Renal pelvis (tissue), 12 donors: ENCODE measurements around the gene PCDHA7. TPM values are rescaled to one million over a fixed set of nuclear protein-coding genes. Genes with fewer than 3 reads are reported as not detected.
"Not testable (repeated sequence)": the region's sequence is repeated elsewhere in the genome, so short reads cannot be mapped to it uniquely, and the experiment has no call there.

Experiments
- DNase-seq: peaks from one replicate; pipeline ENCODE4 v3.0.0-alpha.2; 2013
- long read RNA-seq, 16 experiments: transcript quantifications; one replicate each; lab custom pipeline, GENCODE V29; 2026
- polyA plus RNA-seq, 3 donors: library from polyadenylated mRNA; unstranded; fragments of 120-200 nt; gene quantifications; one replicate each; pipeline ENCODE4 v1.2.1, GENCODE V29; 2013; ENCODE audit not compliant: insufficient read length in 3 of 3

The PCDHA7 gene, protein sequence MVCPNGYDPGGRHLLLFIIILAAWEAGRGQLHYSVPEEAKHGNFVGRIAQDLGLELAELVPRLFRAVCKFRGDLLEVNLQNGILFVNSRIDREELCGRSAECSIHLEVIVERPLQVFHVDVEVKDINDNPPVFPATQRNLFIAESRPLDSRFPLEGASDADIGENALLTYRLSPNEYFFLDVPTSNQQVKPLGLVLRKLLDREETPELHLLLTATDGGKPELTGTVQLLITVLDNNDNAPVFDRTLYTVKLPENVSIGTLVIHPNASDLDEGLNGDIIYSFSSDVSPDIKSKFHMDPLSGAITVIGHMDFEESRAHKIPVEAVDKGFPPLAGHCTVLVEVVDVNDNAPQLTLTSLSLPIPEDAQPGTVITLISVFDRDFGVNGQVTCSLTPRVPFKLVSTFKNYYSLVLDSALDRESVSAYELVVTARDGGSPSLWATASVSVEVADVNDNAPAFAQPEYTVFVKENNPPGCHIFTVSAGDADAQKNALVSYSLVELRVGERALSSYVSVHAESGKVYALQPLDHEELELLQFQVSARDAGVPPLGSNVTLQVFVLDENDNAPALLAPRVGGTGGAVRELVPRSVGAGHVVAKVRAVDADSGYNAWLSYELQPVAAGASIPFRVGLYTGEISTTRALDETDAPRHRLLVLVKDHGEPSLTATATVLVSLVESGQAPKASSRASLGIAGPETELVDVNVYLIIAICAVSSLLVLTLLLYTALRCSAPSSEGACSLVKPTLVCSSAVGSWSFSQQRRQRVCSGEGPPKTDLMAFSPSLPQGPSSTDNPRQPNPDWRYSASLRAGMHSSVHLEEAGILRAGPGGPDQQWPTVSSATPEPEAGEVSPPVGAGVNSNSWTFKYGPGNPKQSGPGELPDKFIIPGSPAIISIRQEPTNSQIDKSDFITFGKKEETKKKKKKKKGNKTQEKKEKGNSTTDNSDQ
- polyA plus RNA-seq, result under 1 TPM; 0.19 to 0.47 (median 0.34) TPM
- long read RNA-seq, donor 1, result 0 reads
- long read RNA-seq, donor 2, result 0 reads
- long read RNA-seq, donor 3, result 0 reads
- long read RNA-seq, donor 4, result 0 reads
- long read RNA-seq, donor 5, partial matches to known transcripts, result 0 of 1 reads
- long read RNA-seq, donor 5, other reads (novel, unspliced or antisense), result 0 of 1 reads
- long read RNA-seq, donor 6, result 0 reads
- long read RNA-seq, donor 7, partial matches to known transcripts, result 0 of 2 reads
- long read RNA-seq, donor 7, other reads (novel, unspliced or antisense), result 0 of 2 reads
- long read RNA-seq, donor 8, result 0 reads
- long read RNA-seq, donor 9, result 0 reads
- long read RNA-seq, donor 10, result 0 reads
- long read RNA-seq, donor 11, partial matches to known transcripts, result 0 of 1 reads
- long read RNA-seq, donor 11, other reads (novel, unspliced or antisense), result 0 of 1 reads
- long read RNA-seq, donor 12, result 0 reads
- long read RNA-seq, donor 13, result 0 reads
- long read RNA-seq, donor 14, result 0 reads
- long read RNA-seq, donor 15, result 0 reads
- long read RNA-seq, donor 16, result 0 reads

DNA sequence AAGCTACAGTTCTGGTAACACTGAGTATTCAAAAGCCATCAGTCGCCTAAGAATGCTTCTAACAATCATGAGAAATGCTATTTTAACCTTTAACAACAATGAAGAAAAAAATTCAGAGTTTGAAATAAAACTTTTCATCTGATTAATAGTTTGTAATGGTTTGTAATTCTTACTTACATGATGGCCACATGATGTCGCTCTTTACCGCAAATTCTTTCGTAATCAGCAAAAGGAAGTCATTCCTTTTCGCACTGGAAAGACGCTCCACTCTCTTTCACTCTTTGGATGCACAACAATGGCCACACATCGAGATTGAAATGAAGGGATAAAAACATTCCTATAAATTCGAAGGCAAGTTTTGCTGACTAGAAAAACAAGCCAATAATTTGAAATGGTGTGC, at the start of gene PCDHA7:
Gene PCDHA7, plus strand, starts transcription at position 277 of the 400 bp plus-strand sequence. Its CDS starts 115 bp downstream, at position 392.
- DNase-seq, result peak; percentile 2

DNA sequence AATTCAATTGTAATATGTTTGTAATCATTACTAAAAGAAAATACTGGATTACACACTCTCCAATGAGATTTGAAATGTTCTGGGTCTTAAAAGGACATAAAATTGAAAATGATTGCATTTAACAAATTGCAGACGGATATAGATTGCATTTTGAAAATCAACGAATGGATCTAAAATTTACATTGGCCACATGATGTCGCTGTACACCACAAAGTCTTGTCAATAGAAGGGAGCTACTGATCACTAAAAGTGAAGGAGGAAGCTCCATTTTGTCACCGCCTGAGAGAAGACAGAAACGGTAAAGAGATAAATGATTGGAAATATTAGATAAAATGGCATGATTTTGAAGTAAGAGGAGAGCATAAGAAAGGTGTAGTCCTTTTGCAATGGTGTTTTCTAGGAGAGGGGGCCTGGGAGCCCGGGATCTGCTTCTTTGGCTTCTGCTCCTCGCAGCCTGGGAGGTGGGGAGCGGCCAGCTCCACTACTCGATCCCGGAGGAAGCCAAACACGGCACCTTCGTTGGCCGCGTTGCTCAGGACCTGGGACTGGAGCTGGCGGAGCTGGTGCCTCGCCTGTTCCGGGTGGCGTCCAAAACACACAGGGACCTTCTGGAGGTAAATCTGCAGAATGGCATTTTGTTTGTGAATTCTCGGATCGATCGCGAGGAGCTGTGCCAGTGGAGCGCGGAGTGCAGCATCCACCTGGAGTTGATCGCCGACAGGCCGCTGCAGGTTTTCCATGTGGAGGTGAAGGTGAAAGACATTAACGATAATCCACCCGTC, 48.0 kb upstream of the PCDHA7 start, which contains the start of gene PCDHA1:
Gene PCDHA1, plus strand, starts transcription at position 236 of the 782 bp plus-strand sequence.
- DNase-seq, result no peak

DNA sequence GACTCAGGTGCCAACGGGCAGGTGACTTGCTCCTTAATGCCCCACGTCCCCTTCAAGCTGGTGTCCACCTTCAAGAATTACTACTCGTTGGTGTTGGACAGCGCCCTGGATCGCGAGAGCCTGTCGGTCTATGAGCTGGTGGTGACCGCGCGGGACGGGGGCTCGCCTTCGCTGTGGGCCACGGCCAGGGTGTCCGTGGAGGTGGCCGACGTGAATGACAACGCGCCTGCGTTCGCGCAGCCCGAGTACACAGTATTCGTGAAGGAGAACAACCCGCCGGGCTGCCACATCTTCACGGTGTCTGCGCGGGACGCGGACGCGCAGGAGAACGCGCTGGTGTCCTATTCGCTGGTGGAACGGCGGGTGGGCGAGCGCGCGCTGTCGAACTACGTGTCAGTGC, 46.6 kb upstream of the PCDHA7 start:
- DNase-seq, result not testable (repeated sequence)

DNA sequence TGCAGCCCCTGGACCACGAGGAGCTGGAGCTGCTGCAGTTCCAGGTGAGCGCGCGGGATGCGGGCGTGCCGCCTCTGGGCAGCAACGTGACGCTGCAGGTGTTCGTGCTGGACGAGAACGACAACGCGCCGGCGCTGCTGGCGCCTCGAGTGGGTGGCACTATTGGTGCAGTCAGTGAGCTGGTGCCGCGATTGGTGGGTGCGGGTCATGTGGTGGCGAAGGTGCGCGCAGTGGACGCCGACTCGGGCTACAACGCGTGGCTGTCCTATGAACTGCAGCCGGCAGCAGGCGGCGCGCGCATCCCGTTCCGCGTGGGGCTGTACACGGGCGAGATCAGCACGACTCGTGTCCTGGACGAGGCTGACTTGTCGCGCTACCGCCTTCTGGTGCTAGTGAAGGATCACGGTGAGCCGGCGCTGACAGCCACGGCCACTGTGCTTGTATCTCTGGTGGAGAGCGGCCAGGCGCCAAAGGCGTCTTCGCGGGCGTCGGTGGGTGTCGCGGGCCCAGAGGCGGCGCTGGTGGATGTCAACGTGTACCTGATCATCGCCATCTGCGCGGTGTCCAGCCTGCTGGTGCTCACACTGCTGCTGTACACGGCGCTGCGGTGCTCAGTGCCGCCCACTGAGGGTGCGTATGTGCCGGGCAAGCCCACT, 46.1 kb upstream of the PCDHA7 start:
- DNase-seq, result not testable (repeated sequence)

DNA sequence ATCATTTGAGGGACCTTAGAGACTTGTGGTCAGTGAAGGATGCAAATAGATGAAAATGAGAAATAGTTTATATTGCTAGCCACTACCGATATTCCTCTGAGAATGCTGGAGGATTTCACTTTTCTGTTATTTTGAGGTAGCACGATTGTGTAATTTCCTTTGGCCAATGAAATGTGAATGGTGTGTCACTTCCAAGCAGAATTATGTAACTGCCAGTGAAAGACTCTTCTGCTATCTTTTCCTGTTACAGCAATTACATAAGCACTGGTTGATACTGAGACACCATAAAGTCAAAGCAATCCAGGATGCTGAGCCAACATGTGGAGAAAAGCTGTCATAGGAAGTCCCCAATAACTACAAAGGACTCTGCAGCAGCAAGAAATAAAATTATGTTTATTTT, 43.0 kb upstream of the PCDHA7 start:
- no peak for DNase-seq

DNA sequence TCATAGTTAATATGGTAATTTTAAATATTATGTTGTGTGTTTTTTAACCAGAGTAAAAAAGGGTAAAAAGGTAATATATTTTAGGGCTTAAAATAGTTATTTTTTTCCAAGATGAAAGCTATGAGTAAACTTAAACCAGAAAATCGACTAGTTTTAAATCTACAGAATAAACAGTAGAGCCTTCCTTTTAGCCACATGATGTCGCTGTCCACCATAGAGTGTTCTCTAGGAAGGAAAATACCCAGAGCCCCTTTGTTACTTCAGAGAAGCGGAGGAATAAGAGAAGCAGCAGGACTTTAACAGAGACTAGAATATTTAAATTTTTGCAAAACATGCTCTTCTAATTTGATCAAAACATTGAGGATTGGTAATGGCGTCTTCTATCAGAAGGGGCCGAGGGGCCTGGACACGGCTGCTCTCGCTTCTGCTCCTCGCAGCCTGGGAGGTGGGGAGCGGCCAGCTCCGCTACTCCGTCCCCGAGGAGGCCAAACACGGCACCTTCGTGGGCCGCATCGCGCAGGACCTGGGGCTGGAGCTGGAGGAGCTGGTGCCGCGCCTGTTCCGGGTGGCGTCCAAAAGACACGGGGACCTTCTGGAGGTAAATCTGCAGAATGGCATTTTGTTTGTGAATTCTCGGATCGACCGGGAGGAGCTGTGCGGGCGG, 39.3 kb upstream of the PCDHA7 start, which contains the start of gene PCDHA2:
Gene PCDHA2, plus strand, starts transcription at position 258 of the 664 bp plus-strand sequence.
- DNase-seq, result no peak

DNA sequence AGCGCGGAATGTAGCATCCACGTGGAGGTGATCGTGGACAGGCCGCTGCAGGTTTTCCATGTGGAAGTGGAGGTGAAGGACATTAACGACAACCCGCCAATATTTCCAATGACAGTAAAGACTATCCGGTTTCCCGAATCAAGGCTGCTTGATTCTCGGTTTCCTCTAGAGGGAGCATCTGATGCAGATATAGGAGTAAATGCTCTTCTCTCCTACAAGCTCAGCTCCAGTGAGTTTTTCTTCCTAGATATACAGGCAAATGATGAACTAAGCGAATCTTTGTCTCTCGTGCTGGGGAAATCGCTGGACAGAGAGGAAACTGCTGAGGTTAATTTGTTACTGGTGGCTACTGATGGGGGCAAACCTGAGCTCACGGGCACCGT, 38.8 kb upstream of the PCDHA7 start:
- DNase-seq, result no peak

DNA sequence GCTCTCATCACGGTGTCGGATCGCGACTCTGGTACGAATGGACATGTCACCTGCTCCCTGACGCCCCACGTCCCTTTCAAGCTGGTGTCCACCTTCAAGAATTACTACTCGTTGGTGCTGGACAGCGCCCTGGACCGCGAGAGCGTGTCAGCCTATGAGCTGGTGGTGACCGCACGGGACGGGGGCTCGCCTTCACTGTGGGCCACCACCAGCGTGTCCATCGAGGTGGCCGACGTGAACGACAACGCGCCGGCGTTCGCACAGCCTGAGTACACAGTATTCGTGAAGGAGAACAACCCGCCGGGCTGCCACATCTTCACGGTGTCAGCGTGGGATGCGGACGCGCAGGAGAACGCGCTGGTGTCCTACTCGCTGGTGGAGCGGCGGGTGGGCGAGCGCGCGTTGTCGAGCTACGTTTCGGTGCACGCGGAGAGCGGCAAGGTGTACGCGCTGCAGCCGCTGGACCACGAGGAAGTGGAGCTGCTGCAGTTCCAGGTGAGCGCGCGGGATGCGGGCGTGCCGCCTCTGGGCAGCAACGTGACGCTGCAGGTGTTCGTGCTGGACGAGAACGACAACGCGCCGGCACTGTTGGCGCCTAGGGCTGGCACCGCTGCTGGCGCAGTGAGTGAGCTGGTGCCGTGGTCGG, 37.9 kb upstream of the PCDHA7 start:
- not testable (repeated sequence) for DNase-seq

DNA sequence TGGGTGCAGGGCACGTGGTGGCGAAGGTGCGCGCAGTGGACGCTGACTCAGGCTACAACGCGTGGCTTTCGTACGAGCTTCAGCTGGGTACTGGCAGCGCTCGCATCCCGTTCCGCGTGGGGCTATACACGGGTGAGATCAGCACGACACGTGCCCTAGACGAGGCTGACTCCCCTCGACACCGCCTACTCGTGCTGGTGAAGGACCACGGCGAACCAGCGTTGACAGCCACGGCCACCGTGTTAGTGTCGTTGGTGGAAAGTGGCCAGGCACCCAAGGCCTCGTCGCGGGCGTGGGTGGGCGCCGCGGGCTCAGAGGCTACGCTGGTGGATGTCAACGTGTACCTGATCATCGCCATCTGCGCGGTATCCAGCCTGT, 37.4 kb upstream of the PCDHA7 start:
- DNase-seq, result no peak

DNA sequence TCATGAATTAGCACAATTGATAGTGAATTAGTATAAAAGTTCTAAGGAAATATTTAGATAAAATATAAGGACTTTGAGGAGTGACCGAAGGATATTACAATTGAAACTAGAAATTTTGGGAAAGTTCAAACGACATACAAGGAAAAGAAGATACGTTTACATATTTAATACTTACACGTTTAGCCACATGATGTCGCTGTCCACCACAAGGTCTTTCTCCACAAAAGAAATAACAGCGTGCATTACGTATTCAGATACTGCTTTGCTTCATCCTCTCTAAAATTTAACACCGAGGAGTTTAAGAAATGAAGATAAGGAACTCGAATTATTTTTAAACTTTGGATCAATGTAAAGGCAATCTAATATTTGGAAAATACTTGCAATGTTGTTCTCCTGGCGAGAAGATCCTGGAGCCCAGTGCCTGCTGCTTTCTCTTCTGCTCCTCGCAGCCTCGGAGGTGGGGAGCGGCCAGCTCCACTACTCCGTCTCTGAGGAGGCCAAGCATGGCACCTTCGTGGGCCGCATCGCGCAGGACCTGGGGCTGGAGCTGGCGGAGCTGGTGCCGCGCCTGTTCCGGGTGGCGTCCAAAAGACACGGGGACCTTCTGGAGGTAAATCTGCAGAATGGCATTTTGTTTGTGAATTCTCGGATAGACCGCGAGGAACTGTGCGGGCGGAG, 33.1 kb upstream of the PCDHA7 start, which contains the start of gene PCDHA3:
Gene PCDHA3, plus strand, starts transcription at position 242 of the 678 bp plus-strand sequence.
- DNase-seq, result no peak

DNA sequence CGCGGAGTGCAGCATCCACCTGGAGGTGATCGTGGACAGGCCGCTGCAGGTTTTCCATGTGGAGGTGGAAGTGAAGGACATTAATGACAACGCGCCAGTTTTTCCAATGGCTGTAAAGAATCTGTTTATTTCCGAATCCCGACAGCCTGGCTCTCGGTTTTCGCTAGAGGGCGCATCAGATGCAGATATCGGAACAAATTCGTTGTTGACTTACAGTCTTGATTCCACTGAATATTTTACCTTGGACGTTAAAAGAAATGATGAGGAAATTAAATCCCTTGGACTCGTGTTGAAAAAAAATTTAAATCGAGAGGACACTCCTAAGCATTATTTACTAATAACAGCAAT, 32.6 kb upstream of the PCDHA7 start:
- DNase-seq, result no peak

DNA sequence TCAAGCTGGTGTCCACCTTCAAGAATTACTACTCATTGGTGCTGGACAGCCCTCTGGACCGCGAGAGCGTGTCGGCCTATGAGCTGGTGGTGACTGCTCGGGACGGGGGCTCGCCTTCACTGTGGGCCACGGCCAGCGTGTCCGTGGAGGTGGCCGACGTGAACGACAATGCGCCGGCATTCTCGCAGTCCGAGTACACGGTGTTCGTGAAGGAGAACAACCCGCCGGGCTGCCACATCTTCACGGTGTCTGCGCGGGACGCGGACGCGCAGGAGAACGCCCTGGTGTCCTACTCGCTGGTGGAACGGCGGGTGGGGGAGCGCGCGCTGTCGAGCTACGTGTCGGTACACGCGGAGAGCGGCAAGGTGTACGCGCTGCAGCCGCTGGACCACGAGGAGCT, 31.7 kb upstream of the PCDHA7 start:
- DNase-seq, result not testable (repeated sequence)

DNA sequence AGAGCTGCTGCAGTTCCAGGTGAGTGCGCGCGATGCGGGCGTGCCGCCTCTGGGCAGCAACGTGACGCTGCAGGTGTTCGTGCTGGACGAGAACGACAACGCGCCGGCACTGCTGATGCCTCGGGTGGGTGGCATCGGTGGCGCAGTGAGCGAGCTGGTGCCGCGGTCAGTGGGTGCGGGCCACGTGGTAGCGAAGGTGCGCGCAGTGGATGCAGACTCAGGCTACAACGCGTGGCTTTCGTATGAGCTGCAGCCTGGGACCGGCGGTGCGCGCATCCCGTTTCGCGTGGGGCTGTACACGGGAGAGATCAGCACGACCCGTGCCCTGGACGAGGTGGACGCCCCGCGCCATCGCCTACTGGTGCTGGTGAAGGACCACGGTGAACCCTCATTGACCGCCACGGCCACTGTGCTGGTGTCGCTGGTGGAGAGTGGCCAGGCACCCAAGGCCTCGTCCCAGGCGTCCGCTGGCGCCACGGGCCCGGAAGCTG, 31.2 kb upstream of the PCDHA7 start:
- DNase-seq, result no peak

DNA sequence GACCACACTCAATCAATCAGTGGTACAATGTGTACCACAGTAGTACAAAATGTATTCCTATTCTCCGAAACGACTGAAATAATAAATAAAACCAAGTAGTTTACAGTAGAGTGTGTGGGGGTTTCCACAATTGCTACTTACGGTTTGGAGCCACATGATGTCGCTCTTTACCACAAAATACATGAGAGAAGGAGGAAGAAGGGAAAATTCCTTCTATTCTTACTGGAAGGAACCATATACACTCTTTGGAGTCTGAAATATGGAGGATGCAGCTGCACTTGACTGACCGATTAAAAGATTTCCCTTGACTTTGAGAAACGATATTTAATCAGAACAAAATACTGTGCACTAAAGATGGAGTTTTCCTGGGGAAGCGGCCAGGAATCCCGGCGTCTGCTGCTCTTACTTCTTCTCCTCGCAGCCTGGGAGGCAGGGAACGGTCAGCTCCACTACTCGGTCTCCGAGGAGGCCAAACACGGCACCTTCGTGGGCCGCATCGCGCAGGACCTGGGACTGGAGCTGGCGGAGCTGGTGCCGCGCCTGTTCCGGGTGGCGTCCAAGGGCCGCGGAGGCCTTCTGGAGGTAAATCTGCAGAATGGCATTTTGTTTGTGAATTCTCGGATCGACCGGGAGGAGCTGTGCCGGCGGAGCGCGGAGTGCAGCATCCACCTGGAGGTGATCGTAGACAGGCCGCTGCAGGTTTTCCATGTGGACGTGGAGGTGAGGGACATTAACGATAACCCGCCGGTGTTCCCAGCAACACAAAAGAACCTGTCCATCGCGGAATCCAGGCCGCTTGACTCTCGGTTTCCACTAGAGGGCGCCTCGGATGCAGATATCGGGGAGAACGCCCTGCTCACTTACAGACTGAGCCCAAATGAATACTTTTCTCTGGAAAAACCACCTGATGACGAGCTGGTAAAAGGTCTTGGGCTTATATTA, 27.0 kb upstream of the PCDHA7 start, which contains the start of gene PCDHA4:
Gene PCDHA4, plus strand, starts transcription at position 235 of the 942 bp plus-strand sequence.
- DNase-seq, result no peak

DNA sequence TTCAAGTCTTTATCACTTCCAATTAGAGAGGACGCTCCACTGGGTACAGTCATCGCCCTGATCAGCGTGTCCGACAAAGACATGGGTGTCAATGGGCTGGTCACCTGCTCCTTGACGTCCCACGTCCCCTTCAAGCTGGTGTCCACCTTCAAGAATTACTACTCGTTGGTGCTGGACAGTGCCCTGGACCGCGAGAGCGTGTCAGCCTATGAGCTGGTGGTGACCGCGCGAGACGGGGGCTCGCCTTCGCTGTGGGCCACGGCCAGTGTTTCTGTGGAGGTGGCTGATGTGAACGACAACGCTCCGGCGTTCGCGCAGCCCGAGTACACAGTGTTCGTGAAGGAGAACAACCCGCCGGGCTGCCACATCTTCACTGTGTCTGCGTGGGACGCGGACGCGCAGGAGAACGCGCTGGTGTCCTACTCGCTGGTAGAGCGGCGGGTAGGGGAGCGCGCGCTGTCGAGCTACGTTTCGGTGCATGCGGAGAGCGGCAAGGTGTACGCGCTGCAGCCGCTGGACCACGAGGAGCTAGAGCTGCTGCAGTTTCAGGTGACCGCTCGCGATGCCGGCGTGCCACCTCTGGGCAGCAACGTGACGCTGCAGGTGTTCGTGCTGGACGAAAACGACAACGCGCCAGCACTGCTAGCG, 25.7 kb upstream of the PCDHA7 start:
- DNase-seq, result not testable (repeated sequence)

DNA sequence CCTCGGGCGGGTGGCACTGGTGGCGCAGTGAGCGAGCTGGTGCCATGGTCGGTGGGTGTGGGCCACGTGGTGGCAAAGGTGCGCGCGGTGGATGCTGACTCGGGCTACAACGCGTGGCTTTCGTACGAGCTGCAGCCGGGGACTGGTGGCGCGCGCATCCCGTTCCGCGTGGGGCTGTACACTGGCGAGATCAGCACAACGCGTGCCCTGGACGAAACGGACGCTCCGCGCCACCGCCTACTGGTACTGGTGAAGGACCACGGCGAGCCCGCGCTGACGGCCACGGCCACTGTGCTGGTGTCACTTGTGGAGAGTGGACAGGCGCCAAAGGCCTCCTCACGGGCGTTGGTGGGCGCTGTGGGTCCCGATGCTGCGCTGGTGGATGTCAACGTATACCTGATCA, 25.2 kb upstream of the PCDHA7 start:
- DNase-seq, result no peak
